Stimulated activated CD8-positive, alpha-beta memory T cell treated with anti-CD3 and anti-CD28 coated beads, Interleukin-4, amount 100 ng/mL, for 4 hours (primary cell): ENCODE data around the gene CFAP221.
"Not testable (repeated sequence)": the region's sequence is repeated elsewhere in the genome, so short reads cannot be mapped to it uniquely, and the experiment has no call there.

ENCODE experiments used
- DNase-seq, 2 donors: peaks; one replicate each; pipeline ENCODE4 v3.0.0-alpha.2; 2020; ENCODE audit warnings: low read depth in 2 of 2, low spot score in 1 of 2

Gene CFAP221

DNA sequence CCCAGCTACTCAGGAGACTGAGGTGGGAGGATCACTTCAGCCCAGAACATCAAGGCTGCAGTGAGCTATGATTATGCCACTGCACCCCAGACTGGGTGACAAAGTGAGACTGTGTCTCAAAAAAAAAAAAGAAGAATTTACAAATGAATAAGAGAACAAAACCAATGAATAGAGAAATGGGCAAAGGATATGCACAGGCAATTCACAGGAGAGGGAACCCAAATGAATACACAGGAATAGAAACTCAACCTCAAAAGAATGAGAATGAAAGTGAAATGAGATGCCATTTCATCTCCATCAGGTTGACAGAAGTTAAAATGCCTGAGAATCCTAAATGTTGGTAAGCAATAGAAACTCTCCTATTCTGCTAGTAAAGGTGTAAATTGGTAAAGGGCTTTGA, 40.2 kb downstream of the CFAP221 start:
- no peak for DNase-seq

DNA sequence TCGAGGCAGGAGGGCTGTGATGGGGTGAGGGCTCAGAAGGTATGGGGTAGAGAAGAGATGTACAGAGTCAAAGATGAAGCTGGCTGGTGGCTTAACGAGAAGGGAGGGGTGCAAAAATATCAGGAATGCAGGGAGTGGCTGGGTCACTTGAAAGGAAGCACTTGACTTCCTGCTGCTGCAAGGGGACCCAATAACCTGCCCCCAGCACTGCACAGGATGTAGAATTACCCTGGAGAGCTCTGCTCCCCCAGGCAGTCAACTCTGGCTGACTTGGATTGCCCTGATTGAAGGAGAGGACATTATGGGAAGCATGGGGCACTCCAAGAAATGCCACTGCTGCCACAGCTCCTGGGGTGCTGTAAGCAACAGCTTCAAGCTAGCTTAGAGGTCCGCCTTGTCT, 41.8 kb downstream of the CFAP221 start:
- no peak for DNase-seq

DNA sequence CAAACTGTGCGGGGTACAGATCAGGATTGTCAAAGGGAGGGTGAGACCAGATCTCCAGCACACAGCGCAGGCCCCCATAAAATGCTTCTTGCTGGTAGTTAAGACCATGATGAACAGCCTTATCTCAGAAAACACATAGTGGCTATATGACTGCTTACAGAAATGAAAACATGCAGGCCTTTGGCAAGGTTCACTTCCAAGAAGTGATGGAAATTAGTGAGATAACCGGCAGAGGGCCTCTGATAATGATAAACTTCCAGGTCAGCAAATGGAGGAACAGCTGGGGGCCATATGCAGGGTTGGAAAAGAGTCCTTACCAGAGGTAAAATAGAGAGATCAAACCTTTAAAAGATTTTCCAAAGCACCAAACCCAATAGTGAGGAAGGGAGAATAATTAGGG, 46.6 kb downstream of the CFAP221 start:
- no peak for DNase-seq

DNA sequence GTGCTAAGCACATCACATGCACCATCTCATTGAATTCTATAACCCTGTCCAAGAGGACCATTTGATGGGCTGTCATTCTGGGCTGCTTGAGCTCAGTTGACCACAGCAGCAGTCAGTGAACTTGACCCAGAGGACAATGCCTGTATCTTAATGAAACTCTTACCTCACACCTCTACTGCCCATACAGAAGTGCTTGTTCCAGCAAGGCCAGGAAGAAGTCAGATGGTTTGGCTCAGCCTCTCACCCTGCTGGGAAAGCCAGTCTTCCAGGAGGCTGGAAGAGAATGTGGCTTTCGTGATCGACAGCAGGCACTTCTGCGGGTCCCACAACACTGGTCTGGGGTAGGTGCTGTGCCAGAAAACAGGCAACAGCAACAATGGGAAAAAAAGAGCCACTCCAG, 47.3 kb downstream of the CFAP221 start:
- no peak for DNase-seq

DNA sequence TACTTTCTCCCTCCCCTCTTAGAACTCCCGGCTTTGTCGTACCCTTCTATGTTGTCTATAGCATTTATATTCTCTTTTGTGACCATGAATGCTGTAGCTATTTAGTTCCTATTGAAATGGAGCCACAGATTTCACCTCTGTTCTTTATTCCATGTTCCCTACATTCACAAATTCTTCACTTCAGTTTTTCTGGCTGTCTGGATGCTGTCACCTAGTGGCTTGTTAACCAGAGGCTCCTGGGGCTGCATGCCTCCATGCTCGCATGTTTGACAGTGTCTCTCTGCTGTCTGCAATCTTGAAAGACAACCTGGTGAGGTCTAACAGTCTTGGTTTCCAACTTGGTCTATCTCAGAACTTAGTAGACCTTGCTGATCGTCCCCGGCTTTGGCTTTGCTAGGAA, 48.2 kb downstream of the CFAP221 start:
- no peak for DNase-seq

DNA sequence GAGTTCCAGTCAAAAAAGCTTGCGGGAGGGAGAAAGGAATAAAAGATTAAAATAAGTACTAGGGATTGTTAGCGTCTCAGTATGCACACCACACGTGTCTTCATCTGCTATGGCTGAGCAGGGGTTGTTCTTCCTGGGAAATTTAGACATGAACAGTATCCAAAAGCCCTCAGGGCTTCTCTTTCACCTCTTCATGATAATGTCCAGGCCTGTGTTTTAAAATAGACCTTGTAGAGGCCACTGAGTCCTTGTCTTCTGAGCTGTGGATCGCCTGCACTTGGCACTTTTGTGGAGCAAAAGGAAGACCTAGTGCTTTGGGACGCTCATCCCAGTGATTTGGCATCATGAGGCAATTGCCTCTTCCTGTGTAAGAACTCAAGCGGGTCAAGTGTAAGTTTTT, 52.4 kb downstream of the CFAP221 start:
- no peak for DNase-seq

DNA sequence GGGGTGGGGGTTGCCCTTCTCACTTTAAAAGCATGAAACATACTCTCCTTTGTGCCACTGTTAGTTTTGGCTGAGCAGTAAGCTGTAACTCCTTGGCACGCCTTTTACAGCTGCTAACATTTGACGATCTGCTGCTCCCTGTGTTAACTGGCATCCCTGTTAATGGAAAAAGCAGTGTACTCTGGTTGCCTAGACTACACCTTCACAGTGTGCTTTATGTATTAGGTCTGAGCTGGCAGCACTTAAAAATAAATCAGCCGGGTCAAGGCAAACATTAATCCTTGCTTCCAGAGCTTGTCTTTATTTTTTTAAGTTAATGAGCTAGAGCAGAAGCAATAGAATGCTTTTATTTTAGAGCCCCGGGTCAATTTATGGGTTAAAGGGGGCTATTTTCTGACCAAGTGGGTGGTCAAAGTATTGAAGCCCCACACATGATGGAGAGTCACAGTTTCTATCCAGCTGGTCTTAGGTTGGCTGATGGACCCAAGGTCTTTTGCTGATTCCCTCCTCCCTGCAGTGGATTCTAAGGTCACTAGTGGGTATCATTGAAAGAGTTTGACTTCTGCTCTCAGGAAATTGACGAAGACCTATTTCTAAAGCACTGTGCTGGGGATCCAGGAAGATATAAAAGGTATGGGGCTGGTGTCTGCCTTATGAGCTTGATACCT, 54.5 kb downstream of the CFAP221 start:
- DNase-seq: no peak

DNA sequence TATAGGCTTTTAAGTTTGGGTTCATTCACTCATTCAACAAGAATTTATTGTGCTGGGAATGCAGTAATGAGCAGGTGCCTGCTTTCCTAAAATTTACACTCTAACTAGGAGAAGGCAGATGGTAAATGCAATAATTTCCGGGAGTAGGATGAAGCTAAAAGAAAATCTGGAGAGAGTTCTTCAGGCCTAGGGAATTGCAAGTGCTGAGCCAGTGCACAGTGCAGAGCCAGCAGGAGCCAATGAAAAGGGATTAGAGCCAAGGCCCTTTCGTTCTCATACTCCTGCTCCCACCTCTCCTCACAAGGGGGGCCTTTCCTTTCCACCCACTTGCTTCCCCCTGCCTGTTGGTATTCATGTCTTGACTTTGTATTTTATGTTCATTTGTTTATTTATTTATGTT, 55.1 kb downstream of the CFAP221 start:
- DNase-seq: no peak

DNA sequence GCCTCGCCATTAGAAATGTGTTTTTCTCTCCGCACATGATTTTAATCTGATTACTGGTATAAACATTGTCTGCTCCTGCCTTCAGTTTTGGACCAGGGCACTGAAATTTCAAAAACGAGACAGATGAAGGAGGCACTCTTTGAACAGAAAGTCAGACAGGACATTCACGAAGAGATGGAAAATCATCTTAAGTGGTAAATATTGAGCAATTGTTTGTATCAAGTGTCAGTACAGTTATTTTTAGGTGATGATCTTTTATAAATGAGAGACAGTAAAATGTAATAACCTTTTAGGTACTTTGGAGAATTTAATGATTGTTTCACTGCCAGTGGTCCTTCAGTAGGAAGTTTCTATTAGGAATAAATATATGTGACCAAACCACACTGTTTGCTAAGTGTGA, 60.8 kb downstream of the CFAP221 start:
- no peak for DNase-seq

DNA sequence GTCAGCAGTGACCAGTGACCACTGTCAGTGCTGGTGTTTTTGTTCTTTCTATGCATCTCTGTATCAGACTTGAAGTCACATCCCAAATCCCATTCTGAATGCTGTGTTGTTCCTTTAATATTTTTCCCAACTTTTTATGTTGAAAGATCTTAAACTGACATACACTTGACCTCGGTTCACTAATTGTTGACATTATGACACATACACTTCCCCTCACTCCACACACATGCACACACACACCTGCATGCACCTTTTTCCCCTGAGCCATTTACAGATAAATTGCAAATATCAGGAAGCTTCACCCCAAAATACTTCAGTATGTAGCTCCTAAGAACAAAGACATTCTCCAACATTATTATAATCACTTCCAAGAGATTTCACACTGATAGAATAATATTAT, 62.4 kb downstream of the CFAP221 start:
- no peak for DNase-seq

DNA sequence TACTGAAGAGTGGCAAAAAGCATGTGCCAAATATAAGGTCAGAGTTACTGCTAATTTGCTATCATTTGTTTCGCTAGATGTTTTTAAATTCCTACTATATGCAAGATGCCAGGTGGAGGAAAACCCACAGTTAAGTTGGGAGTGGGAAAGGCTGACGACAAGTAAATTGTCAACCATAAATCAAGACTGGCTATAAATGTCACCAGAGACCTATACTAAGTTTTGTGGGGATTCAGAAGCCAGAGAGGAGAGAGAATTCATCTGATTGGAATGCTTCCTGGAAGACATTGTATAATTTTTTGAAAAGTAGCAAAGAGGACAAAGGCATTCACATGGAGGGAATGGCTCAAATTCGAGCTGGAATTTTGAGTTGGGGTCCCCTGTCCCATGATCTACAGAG, 64.3 kb downstream of the CFAP221 start:
- DNase-seq: no peak

DNA sequence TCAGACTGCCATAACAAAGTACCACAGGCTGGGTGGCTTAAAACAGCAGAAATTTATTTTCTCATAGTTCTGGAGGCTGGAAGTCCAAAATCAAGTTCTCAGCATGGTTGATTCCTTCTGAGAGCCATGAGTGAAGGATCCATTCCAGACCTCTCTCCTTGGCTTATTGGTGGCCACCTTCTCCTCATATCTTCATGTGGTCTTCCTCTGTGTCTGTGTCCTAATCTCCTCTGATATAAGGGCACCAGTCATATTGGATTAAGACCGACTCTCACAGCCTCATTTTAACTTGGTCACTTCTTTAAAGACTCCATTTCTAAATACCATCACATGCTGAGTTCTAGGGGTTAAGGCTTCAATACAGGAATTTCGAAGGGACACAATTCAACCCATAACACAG, 65.1 kb downstream of the CFAP221 start:
- no peak for DNase-seq

DNA sequence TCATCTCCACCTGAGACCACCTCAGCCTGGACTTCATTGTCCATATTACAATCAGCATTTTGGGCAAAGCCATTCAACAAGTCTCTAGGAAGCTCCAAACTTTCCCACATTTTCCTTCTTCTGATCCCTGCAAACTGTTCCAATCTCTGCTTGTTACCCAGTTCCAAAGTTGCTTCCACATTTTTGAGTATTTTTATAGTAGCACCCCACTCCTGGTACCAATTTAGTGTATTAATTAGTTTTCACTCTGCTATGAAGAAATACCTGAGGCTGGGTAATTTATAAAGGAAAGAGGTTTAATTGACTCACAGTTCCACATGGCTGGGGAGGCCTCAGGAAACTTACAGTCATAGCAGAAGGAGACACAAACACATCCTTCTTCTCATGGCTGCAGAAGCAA, 69.9 kb downstream of the CFAP221 start:
- not testable (repeated sequence) for DNase-seq

DNA sequence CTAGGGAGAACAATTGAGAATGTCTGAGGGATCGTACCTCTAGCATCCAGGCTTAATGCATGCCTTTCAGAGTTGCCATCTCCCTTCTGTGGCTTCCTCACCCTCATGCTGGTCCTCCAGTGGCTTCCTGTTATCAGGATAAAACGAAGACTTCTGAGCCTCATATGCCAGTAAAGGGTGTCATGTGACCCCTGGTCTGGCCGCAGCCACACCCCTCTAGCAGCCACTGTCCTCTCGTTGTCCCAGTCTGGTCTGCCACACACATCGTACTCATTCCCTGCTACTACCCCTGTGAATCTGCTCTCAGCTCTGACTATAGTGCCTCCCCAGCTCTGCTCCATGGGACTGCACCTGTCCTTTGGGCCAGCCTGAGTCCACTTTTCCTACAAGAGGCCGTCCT, 72.2 kb downstream of the CFAP221 start:
- DNase-seq: no peak

DNA sequence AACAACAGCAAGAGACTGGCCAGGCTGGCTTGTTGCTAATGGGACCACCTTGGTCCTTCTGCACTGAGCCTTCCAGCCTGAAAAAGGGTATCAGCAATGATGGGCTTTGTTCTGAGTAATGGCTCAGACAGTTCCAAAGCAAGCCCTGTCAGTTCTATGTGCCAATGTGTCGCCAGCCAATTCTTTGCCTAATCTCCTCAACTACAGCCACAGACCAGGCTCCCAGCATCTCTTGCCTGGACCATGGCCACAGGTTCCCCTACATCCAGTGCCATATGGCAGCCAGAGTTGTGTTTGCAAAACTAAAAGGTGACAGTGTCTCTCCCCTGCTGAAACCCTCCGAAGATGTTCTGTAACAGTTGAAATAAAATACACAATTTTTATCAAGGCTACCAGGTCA, 73.2 kb downstream of the CFAP221 start:
- DNase-seq: no peak

DNA sequence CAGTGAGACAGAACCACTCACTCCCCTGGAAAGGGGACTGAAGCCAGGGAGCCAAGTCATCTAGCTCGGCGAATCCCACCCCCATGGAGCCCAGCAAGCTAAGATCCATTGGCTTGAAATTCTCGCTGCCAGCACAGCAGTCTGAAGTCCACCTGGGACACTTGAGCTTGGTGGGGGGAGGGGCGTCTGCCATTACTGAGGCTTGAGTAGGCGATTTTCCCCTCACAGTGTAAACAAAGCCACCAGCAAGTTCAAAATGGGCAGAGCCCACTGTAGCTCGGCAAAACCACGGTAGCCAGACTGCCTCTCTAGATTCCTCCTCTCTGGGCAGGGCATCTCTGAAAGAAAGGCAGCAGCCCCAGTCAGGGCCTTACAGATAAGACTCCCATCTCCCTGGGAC, 74.5 kb downstream of the CFAP221 start:
- DNase-seq: not testable (repeated sequence)

DNA sequence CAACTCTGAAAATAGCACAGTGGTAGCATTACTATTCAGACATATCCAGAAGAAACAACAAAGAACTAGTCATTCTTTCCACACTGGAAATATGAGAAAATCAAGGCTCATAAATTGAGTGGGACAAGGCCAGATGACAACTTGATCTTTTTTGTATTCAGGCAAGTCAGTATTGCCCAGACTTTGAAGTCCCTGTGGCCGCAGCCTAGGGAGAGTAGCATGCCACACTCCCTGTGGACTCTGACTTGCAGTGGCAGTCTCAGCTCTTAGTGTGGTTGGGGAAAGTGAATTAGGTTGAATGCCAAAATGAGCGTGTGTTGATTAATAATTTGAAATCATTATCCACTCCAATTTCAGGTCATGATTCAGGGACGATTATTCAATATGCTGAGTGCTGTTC, 81.0 kb downstream of the CFAP221 start:
- DNase-seq: no peak

DNA sequence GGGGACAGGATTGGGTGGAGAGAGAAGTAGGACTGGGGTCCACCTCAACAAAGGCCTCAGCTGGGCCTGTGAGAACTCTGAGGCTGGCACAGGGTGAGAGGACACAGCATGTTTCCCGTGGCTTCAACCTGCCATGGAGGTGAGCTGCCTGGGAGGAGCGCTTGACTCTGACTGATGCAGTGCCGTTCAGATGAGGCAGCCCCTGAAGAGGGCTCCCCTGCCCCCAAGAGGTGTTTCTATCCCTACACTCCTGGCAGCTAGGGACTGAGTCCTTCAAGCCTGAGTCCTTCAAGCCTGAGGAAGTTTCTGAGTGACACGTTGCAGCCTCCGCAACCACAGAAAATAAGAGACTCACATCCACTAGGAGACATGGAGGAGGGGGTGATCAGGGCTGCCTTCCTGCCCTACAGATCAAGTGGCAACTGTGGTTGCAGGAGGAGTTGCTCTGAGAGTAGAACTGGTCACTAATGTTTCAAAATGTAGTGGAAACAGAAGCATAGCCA, 85.1 kb downstream of the CFAP221 start:
- DNase-seq: no peak

DNA sequence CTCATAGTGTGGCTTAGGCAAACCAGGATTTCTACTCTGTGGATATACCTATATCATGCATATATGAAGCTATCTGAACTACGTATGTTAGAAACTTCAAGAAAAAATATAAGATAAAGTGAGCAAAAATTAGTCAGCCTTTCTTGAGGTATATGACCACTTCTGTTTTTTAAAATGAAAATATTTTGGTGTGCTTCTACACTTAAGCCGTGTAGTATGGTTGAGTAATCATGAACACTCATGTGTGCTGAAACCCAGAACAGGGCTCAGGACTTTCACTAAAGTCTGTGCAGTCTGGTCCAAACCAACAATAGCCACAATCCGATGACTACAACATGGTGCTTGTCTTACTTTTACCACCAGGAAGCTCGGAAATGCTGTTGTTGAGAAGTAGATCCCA, 85.9 kb downstream of the CFAP221 start:
- no peak for DNase-seq

DNA sequence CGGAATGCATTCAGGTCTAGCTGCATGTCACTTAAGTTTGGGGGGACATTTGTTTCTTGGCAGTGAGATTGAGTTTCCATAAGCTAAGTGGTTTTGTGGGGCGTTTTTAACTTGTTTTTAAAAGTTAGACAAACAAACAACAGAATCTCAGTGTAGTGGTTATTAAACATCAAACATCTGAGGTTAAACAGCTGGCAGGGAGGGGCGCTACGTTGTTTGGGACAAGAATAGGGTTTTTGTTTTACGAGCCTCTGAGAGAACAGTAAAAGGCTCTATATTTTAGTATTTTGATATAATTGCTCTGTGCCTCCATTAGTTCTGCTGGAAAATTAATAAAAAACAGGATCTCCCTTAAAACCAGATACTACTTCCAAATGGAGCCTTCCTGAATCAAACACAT, 93.1 kb downstream of the CFAP221 start:
- no peak for DNase-seq

DNA sequence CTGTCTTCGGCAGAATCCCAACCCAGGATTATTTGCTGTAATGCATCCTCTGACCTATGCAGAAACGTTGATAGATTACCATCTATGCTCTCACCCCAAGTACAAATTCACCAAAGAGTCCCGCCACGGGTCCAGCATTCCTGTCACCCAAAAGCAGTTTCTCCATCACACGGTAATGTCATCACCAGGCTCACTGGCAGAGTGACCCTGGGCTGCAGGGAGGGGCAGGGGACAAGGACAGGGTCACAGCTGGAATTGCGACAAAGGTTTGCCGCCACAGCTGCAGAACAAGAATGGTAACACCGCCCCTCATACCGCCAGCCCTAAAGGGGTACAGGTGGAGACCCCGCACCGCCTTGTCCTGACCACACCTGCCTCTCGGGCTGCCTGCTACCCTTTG, 94.0 kb downstream of the CFAP221 start:
- no peak for DNase-seq

DNA sequence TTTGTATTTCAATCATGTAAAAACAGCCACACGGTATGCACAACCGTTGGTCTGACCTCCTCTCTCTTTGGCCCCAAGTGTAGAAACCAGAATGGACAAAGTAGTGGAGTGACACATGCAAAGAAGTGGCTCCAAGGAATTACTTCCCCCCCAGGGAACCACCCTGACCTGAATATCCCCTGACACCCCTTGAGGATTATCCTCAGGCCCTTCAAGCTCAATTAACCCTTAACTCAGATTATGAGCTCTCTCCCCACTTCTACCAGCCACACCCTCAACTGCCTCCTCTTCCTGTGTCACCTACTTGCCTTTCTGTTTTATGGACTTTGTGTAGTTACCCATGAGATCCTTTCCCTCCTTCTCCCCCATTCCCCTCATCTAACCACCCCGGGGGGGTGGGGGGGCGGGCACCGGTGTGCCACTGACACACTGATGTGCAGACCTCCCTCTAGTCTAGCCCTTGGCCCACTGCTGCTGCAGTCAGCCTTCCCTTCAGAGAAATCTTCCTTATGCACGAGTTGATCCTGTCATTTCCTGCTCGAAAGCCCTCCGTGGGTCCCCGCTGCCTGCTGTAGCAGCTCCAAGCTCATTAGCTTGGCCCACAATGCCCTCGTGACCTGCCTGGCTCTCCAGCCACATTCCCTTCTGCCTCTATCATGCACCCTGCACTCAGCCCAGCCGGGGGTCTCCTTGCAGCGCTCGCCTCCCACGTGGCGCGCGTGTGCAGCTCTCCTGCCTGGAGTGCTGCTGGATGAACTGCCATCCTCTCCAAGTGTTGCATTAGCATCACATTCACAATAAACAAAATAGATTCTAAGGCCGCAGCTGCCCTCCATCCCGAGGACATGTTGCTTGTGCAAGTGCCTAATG, 94.7 kb downstream of the CFAP221 start:
- no peak for DNase-seq
